GM18519 (cell line): ENCODE measurements around the gene DNAJC6.

ENCODE experiments used
- ATAC-seq: cut with Tn5 transposase; IDR thresholded peaks from one replicate; pipeline ENCODE4 v1.9.1; 2021; ENCODE audit warnings: mild to moderate bottlenecking, moderate library complexity; ENCODE audit not compliant: unreplicated experiment, low FRiP score

Gene DNAJC6

GRCh38 chr1:65309304-65310077 lies at the start of gene DNAJC6:
DNAJC6 (plus strand) TSS chr1:65309543; CDS start chr1:65309746, 203 bp downstream.
- ATAC-seq = peak; percentile 73

DNA sequence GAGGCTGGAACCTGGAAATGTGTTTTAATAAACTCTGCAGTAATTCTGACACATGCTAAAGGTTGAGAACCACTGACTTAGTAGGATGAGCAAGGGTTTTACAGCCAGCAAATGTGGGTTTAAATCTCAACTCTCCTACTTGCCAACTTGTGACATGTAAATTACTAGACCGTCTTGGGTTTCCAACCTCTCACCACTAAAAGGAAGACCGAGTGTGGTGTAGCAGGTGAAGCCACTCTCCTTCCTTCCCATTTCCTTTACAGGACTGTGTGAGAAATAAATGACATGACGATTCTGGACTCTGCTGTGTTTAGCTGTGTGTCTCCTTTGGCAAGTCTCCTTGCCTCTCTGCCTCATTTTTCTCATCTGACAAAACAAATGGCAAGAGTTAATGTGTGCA lies 49.5 kb upstream of the DNAJC6 start:
- no peak for ATAC-seq

GRCh38 chr1:65260851-65261473 lies 48.4 kb upstream of the DNAJC6 start:
- ATAC-seq = no peak

GRCh38 chr1:65263286-65263685 lies 46.1 kb upstream of the DNAJC6 start:
- no peak for ATAC-seq

- no peak for ATAC-seq
Measured at GRCh38 chr1:65264197-65264929, 45.0 kb upstream of the DNAJC6 start.

DNA sequence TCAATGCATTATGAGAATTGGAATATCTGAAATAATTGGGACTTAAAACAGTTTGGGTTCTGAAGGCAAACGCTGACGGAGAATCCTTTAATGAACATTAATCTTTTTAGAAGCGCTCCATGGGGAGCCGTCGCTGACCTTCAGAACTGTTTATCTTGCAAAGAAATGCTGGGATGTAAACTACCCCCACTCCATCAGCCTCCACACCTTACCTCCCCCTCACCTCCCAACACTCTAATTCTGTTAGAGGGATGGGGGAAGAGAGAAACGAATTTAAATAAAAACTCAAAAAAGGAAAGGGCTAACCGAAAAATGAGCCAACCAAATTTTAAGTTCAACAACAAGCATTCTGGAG lies 44.1 kb upstream of the DNAJC6 start:
- ATAC-seq = no peak

DNA sequence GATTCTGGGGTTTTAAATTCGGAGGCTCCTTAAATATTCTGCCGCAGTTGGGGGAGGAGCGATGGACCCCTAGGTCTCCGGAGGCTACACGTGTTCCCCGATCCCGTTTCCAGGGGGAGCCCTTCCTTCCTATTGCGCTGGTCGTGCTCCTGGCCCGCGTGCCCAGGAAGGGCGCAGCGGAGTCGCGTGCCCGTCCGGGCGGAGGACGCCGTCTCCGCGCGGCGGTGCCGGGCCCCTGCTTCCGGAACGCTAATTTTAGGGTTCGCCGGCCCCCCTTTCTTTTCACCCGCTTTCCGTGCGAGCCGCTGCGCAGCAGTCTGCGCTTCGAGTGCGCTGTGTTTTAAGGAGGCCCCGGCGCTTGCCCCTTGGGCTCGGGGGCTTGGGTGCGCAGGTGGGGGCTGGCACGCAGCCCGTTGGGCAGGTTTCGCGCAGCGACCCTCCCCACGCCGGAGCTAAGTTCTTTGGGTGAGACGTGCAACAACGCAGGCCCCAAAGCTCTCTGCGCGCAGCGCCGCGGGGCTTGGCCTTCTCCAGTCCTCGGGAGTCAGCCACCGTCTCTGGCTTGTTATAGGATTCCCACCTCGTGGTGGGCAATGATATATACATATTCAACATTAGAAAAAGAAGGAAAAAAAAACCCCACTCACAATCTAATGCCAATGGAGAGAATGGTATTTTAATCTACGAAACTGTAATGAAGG lies 43.5 kb upstream of the DNAJC6 start:
- ATAC-seq = peak; percentile 43

DNA sequence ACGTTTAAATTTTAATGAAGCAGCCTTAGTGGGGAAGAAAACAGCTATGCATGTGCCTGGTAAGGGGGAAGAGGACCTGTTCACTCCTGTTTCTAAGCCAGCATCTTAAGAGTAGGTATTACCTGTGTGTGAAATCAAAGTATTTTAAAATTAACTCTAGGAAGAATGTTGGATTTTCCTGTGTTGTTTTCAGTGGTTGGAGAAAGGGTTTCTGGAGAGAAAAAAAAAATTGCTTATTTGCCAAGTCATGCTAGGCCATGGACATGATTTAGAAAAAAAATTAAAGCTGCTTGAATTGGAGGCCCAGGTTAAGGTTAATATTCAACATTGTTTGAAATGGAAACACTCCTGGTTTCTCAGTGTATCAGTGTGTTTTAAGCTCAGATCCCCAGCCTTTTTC lies 42.9 kb upstream of the DNAJC6 start:
- ATAC-seq = no peak

DNA sequence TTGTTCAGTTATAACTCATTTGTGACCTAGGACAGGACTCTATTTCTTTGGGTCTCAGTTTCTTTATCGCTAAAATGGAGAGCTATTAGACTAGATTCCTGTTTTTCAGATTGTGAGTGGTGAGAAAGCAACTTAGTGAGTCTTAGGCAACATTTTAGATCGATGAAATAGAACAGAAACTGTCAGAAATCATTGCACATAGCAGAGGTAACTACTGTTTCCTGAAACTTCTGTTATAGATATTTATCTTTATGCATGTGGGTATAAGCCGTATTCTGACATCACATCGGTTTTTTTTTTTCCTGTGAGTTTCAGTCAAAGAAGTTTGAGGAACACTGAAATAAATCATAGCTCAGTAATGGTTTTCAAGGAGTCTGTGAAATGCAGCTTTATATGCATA lies 42.1 kb upstream of the DNAJC6 start:
- ATAC-seq = no peak

DNA sequence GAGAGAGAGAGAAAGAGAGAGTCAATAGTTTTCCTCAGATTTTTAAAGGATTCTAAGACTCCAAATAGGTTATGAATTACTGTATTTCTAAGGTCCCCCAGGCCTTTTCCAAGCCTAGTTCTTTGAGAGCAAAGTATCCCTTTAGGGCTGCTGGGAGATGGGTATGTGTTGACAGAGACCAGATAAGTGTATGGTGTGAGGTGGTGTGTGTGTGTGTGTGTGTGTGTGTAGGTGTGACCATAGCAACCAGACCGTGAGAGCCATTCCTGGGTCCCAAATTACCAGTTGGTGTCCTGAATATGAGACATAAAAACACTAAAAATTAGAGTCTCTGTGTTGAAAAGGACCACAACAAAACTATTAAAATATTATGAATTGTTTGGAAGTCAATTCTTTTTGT lies 41.7 kb upstream of the DNAJC6 start:
- no peak for ATAC-seq

GRCh38 chr1:65269612-65270011 lies 39.7 kb upstream of the DNAJC6 start:
- ATAC-seq = no peak

DNA sequence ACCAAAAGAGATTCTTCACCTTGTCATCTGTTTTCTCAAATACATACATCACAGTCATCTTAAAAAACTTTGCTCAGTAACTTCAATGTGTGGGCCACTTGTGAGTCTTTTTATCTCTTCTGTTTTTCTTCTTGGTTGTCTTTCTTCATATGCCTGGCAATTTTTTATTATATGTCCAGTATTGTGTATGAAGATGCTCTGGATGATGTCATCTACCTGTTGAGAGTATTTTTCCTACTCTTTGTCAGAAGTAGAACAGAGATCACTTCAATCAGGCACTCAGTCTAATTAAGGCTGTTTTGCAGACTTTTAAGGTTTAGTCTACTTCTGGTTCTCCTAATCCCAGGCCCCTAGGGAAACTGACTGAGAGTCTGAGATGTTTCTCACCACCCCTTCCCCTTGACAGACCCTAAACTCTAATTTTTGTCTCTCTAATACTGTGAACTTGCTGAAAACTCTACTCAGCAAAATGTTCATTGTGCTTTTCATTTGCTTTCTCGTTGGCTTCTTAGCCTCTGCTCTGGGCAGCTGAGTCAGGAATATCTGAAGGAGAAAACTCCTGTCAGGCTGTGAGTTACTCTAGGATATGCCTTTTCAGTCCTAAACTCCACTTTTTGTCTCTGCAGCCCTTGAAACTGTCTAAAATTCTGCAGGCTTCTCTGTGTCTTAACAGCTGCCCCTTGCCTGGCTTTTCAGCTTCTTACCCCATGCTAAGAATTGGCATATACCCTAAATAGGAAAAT lies 33.0 kb upstream of the DNAJC6 start:
- no peak for ATAC-seq

DNA sequence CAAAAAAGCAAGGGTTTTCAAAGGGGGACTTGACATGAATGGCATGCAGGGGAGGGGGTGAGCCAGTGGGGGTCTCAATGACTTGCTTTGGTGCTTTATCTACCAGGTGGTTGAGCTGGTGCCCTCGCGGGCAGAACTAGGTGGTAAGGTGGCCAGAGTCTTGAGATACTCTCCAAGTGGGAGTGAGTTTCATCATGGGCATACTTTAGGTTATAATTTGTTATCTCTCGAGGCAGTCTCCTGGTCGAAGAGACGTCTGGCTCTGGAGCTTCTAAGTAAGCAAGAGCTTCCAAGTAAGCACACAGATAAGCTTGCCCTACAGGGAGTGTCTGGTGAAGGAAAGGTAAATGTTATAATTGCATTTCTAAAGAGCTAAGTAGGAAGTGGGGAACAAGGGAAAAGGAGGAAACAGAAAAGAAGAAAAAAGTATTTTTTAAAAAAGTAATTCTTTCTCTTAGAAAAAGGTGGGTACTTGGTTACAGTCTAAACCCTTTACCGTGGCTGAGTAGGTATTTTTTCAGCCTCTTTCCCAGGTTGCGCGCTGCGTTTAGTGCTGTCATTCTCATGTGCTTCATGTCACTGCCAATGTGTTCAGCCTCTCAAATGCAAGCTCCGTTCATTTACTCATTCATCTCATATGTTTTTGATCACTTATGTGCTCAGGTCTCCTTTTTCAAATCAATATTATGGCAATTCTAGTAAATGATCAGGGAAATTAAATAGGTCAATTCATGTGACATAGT lies 31.6 kb upstream of the DNAJC6 start:
- ATAC-seq = no peak

- ATAC-seq = no peak
Measured at GRCh38 chr1:65278376-65279069, 30.8 kb upstream of the DNAJC6 start.

DNA sequence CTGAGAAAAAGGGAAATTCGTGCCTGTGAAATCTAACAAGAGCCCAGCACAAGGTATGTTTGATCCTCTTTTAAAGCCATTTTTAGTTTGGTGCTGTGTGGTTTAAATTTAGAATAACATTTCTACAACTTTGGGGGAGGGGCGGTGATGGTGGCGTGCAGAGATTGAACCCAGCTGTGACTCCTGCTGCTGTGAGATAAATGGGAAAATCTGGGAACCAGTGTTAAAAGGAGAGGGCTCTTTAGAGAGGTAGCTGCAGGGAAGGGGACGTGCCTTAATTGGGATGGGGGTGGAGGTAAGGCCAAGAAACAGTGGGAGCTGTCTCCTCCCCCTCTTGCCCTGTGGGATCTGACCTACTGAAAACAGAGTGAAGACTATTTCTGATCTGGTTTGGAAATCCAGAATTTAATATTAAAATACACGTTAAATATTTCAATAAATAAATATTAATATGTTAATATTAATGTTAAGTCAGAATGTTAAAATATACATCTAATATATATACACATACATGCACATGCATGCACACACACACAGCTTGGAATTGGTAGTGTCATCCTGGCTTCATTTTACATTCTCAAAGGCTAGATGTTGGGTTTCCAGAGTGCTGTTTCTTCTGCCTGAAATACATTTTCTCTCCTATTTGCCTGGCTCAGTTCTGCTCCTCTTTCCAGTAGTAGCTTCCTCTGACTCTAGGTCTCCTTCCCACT lies 30.1 kb upstream of the DNAJC6 start:
- ATAC-seq = no peak

DNA sequence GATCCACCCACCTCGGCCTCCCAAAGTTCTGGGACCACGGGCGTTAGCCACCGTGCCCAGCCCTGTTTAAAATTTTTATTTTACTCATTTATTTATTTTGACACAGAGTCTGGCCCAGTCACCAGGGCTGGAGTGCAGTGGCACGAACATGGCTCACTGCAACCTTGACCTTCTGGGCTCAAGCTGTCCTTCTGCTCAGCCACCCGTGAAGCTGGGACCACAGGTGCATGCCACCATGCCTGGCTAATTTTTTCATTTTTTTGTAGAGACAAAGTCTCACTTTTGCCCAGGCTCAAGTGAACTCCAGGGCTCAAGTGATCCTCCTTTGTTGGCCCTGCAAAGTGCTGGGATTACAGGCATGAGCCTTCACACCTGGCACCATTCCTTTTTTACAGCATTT lies 27.5 kb upstream of the DNAJC6 start:
- ATAC-seq = no peak

DNA sequence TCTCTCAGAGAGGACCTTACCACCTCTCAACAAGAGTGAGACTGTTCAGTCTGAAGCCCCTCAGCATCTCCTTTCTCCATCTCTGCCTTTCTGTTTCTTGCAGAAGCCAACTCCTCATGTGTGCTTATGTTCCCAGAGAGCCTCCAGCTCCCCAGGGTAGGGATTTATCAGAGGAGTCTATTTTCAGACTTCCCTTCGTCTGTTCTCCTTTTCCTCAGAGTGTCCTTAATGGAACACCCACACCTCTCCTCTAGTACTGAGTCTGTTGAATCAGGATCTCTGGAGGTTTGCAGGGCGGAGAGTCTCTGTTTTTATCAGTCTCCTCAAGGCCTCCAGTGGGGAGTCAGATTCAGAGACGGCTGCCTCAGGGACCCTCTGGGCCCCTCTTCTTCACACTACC lies 25.1 kb upstream of the DNAJC6 start:
- ATAC-seq = no peak

DNA sequence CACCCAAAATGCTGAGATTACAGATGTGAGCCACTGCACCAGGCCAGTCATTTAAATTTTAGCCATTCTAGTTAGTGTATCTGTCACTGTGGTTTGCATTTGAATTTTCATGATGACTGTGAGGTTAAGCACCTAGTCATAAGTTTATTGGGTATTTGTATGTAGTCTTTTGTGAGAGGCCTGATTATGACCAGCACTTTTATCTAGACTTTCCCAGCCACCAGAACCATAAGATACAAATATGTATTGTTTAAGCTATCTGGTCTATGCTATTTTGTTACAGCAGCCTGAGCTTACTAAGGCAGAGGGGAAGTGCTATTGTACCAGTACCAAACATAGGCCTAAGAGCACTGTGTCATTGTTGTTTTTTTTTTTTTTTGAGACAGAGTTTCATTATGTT lies 19.9 kb upstream of the DNAJC6 start:
- ATAC-seq = peak; percentile 71
